Lower leg skin (tissue), 4 donors: ENCODE measurements around the gene PIP4P1. TPM values are rescaled to one million over a fixed set of nuclear protein-coding genes. Genes with fewer than 3 reads are reported as not detected.
A peak's percentile ranks its signal among the peaks of the same experiment; 100 is the strongest.

Experiments used
- DNase-seq, 2 donors: peaks; one replicate each; pipeline ENCODE4 v3.0.0-alpha.2; 2019; ENCODE audit warnings: low spot score in 2 of 2
- H3K4me3 ChIP-seq: fragments of 200-600 bp; sonication (generic); 2 replicates; pipeline ENCODE4 v1.5.1; 2017; ENCODE audit warnings: mild to moderate bottlenecking, low read depth; ENCODE audit not compliant: poor library complexity, severe bottlenecking
- POLR2A ChIP-seq, 2 donors: fragments of 450-650 bp; IDR thresholded peaks; one replicate each; pipeline ENCODE4 v1.6.1; 2016 to 2017; ENCODE audit warnings: antibody characterized with exemption in 2 of 2, mild to moderate bottlenecking in 1 of 2, moderate library complexity in 1 of 2
- WGBS, 2 donors: methylation state at CpG; one replicate each; pipeline ENCODE4 v1.1.5; 2018; 5-methylcytosine and 5-hydroxymethylcytosine counted together
- intact Hi-C: fragments of 100-400 bp; cut with DNase I; formaldehyde crosslinking; loops from one replicate; pipeline ENCODE4 v1.15.0; 2023; ENCODE audit warnings: low total_unique reads
- total RNA-seq, 4 donors: library from RNA; depleted of rRNA; stranded (reverse); fragments of >200 nt; gene quantifications; one replicate each; pipeline ENCODE4 v1.1.0, GENCODE V29; 2016
- TF ChIP-seq, protein P1 (sequence below), 3 donors: fragments of 450-650 bp; IDR thresholded peaks; one replicate each; pipeline ENCODE4 v1.5.1; 2016; ENCODE audit warnings: antibody characterized with exemption in 3 of 3, mild to moderate bottlenecking in 3 of 3, moderate library complexity in 2 of 3

Gene PIP4P1
- total RNA-seq, 4 donors from 2014 or later = 26.0 to 34.6 (median 27.6) TPM

DNA sequence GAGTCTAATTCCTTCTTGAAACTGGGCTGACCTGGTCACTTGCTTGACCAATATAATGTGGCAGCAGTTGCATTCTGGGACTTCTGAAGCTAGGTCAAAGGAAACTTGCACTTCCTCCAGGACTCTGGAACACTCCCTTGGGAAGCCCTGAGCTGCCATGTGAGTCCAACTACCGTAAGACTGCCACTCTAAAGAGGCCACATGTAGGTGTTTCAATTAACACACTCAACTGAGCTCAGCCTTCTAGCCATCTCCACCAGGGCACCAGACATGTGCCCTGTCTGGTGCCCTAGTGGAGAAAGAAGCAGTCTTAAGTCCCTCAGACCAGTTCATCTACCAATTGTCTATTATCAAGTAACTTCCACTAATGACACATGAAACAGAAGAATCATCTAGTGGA is 41.8 kb downstream of the PIP4P1 start:
- 56 to 82% methylated on average over 1 of the region's 1 CpG for WGBS, 2 donors
- intact Hi-C loops = no loop called here
- TF ChIP-seq, protein P1, sequence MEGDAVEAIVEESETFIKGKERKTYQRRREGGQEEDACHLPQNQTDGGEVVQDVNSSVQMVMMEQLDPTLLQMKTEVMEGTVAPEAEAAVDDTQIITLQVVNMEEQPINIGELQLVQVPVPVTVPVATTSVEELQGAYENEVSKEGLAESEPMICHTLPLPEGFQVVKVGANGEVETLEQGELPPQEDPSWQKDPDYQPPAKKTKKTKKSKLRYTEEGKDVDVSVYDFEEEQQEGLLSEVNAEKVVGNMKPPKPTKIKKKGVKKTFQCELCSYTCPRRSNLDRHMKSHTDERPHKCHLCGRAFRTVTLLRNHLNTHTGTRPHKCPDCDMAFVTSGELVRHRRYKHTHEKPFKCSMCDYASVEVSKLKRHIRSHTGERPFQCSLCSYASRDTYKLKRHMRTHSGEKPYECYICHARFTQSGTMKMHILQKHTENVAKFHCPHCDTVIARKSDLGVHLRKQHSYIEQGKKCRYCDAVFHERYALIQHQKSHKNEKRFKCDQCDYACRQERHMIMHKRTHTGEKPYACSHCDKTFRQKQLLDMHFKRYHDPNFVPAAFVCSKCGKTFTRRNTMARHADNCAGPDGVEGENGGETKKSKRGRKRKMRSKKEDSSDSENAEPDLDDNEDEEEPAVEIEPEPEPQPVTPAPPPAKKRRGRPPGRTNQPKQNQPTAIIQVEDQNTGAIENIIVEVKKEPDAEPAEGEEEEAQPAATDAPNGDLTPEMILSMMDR (IDR thresholded peaks at IDR 0.05) = no peak
- no peak for TF ChIP-seq POLR2A (IDR thresholded peaks at IDR 0.05)
- DNase-seq = peak in 1 of 2 donors; percentile 67
- no peak overlapping the region for H3K4me3 ChIP-seq

DNA sequence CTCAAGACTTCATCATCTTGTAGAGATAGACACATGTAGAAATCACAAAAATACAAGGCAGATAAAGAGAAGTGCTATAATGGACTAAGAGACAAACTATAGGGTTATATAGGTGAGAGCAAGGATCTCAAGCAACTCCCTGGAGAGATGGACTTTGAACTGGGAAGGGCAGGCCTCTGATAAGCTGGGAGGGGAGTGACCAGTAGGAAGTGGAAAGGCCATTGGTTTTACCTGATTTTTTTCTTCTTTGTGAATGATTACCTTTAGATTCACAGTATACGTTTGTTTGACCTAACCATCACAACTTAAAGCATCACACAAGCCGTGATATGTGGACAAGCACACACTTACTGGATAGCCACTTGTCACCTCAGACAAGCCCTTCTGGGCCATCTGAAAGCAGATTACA is 42.7 kb downstream of the PIP4P1 start:
- intact Hi-C loops = no loop called here
- TF ChIP-seq, protein P1 (IDR thresholded peaks at IDR 0.05) = no peak
- no peak for TF ChIP-seq POLR2A (IDR thresholded peaks at IDR 0.05)
- no peak overlapping the region for H3K4me3 ChIP-seq
- DNase-seq = no peak
- 89 to 91% methylated on average over 2 of the region's 2 CpGs for WGBS, 2 donors

DNA sequence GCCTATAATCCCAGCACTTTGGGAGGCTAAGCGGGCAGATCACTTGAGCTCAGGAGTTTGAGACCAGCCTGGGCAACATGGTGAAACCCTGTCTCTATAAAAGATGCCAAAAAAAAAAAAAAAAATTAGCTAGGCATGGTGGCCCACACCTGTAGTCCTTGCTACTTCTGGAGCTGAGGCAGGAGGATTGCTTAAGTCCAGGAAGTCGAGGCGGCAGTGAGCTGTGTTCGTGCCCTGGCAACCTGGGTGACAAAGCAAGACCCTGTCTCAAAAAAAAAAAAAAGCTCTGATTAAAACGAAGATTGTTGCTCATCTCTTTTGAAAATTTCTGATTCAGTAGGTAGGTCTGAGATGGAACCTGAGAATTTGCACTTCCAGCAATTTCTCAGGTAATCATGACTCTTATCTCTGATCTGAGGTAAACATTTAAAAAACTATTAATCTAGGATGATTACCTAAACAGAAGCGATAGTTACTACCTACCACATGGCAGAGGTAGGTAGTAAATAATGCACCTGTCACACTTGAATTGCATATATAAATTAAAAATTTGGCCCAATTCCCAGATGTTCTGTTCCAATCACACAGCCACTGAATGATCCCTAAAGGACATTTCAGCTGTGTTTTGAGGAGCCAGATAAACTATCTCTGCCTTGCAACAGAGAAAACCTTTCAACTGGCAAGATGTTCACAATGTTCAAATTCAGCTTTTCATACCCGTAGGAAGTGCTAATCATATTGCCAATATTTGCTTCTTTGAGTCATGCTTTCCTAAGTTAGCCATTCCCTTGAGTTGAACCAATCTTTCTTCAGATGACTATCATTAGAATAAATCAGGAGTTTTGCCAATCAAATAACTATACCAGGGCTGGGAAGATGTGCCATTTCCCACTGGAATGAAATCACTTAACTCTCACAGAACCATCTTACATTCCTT is 43.7 kb downstream of the PIP4P1 start:
- intact Hi-C loops = no loop called here
- 54 to 63% methylated on average over 7 of the region's 7 CpGs for WGBS, 2 donors
- H3K4me3 ChIP-seq = no peak overlapping the region
- peak in 1 of 2 donors; percentile 52 for DNase-seq
- TF ChIP-seq POLR2A (IDR thresholded peaks at IDR 0.05) = no peak
- TF ChIP-seq, protein P1 (IDR thresholded peaks at IDR 0.05) = no peak

DNA sequence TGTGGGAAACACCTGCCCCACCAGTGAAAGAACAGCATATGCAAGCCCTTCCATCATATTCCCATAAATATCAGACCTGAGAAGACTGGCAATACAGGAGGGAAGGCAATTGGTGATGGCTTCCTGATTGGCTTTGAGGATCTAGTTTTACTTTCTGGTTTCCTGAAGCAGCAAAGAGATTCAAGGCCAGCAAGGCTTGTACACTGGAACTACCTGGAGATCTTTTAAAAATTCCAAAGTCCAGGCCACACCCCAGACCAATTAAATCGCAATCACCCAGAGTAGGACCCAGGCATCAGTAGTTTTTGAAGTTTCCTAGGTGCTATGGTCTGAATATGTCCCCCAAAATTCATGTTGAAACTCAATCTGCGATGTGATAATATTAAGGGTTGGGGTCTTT is 45.0 kb downstream of the PIP4P1 start:
- no peak for DNase-seq
- 86 to 98% methylated on average over 2 of the region's 2 CpGs for WGBS, 2 donors

DNA sequence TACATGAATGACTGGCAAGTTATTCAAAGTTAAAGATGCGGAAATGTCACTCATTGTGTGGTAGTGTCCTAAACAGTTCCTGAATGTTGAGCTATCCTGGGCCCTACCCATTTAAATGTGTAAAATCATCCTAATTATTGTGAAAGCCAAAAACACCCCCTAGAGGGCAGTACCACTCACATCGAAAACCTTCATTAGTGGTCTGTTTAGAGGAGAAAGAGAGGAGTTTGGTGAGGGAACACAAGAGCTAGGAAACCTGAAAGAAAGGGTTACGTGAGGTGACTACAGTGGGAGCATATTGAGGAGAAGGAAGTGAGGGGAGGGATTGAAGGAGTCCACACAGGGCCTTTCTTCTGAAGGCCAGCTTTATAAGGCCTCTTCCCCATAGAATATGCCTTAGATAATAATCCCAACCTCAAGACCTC is 45.4 kb downstream of the PIP4P1 start:
- intact Hi-C loops = no loop called here
- 44 to 47% methylated on average over 3 of the region's 3 CpGs for WGBS, 2 donors
- TF ChIP-seq, protein P1 (IDR thresholded peaks at IDR 0.05) = no peak
- TF ChIP-seq POLR2A (IDR thresholded peaks at IDR 0.05) = no peak
- H3K4me3 ChIP-seq = no peak overlapping the region
- peak; percentile 4 to 40 for DNase-seq

More for the DNA sequence above, 45.0 kb downstream of the PIP4P1 start:
- intact Hi-C loops = no loop called here
- no peak overlapping the region for H3K4me3 ChIP-seq
- TF ChIP-seq POLR2A (IDR thresholded peaks at IDR 0.05) = no peak
- TF ChIP-seq, protein P1 (IDR thresholded peaks at IDR 0.05) = no peak
